Endothelial cell (in vitro differentiated cells): Measurements from ENCODE around the gene SLC23A2. TPM values are rescaled to one million over a fixed set of nuclear protein-coding genes. Genes with fewer than 3 reads are reported as not detected.
A peak's percentile ranks its signal among the peaks of the same experiment; 100 is the strongest.
"Not testable (repeated sequence)": the region's sequence is repeated elsewhere in the genome, so short reads cannot be mapped to it uniquely, and the experiment has no call there.

Experiments
- DNase-seq: peaks from one replicate; pipeline ENCODE4 v3.0.0; 2021; ENCODE audit warnings: low spot score
- H3K27ac Mint-ChIP-seq: one replicate; pipeline ENCODE4 v1.8.0; 2021; ENCODE audit warnings: mixed read lengths, inconsistent platforms; ENCODE audit not compliant: unreplicated experiment
- H3K27me3 Mint-ChIP-seq: one replicate; pipeline ENCODE4 v1.8.0; 2021; ENCODE audit warnings: mild to moderate bottlenecking, moderate library complexity, mixed read lengths, inconsistent platforms; ENCODE audit not compliant: unreplicated experiment
- H3K36me3 Mint-ChIP-seq: one replicate; pipeline ENCODE4 v1.8.0; 2021; ENCODE audit warnings: mild to moderate bottlenecking, low read depth, mixed read lengths, inconsistent platforms; ENCODE audit not compliant: unreplicated experiment
- H3K4me1 Mint-ChIP-seq: one replicate; pipeline ENCODE4 v1.8.0; 2021; ENCODE audit warnings: mild to moderate bottlenecking, mixed read lengths, inconsistent platforms; ENCODE audit not compliant: unreplicated experiment
- H3K4me3 Mint-ChIP-seq: one replicate; pipeline ENCODE4 v1.8.0; 2021; ENCODE audit warnings: mild to moderate bottlenecking, mixed read lengths, inconsistent platforms; ENCODE audit not compliant: unreplicated experiment
- H3K9me3 Mint-ChIP-seq: one replicate; pipeline ENCODE4 v1.8.0; 2021; ENCODE audit warnings: mixed read lengths, inconsistent platforms; ENCODE audit not compliant: unreplicated experiment
- total RNA-seq: library from RNA; stranded (reverse); fragmentation: NEBNext Ultra II Directional; extraction: Animal tissue kit (Norgen Biotek cat#: 25700); gene quantifications from one replicate; pipeline ENCODE4 v1.2.1, GENCODE V29; 2021; ENCODE audit not compliant: unreplicated experiment
- TF ChIP-seq, protein P1 (sequence below): fragments of 200-600 bp; sonication (generic); IDR thresholded peaks from one replicate; pipeline ENCODE4 v1.5.0; 2021; ENCODE audit warnings: antibody characterized with exemption; ENCODE audit not compliant: unreplicated experiment

Gene SLC23A2
- total RNA-seq, 1 donor from 2014 or later: 71.3 TPM

DNA sequence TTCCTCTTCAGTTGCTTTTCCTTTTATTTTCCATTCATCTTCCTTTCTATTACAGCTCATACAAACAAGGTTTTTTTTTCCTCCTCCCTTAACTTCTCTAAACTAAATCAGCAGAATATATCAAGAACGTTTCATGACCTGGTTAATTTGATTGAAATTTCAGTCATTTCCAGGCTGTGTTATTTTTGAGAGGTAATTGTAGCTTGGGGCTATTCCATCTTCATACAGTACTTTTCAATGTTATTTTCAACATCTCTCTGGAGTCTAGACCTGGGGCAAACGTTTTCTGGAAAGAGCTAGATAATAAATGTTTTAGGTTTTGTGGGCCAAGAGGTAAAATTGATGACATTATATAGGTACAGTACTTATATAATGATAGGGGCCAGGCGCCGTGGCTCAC lies 4.0 kb upstream of the SLC23A2 start:
- H3K27me3 Mint-ChIP-seq: peaks cover 6% of the 10 kb centered on the region
- TF ChIP-seq, protein P1, sequence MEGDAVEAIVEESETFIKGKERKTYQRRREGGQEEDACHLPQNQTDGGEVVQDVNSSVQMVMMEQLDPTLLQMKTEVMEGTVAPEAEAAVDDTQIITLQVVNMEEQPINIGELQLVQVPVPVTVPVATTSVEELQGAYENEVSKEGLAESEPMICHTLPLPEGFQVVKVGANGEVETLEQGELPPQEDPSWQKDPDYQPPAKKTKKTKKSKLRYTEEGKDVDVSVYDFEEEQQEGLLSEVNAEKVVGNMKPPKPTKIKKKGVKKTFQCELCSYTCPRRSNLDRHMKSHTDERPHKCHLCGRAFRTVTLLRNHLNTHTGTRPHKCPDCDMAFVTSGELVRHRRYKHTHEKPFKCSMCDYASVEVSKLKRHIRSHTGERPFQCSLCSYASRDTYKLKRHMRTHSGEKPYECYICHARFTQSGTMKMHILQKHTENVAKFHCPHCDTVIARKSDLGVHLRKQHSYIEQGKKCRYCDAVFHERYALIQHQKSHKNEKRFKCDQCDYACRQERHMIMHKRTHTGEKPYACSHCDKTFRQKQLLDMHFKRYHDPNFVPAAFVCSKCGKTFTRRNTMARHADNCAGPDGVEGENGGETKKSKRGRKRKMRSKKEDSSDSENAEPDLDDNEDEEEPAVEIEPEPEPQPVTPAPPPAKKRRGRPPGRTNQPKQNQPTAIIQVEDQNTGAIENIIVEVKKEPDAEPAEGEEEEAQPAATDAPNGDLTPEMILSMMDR: no peak

DNA sequence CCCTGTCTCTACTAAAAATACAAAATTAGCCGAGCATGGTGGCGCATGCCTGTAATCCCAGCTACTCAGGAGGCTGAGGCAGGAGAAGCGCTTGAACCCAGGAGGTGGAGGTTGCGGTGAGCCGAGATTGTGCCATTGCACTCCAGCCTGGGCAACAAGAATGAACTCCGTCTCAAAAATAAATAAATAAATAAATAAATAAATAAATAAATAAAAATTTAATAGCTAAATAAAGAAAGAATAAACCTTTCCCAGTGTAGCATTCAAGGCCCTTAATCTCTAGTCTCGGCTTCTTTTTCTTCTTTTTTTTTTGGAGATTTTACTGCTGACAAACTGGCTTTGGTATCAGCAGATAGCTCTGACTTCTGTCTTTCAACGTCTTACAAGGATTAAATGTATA lies 3.5 kb upstream of the SLC23A2 start:
- H3K27ac Mint-ChIP-seq, H3K27me3 Mint-ChIP-seq, H3K36me3 Mint-ChIP-seq, DNase-seq, H3K9me3 Mint-ChIP-seq, H3K4me3 Mint-ChIP-seq: not testable (repeated sequence)
- H3K4me1 Mint-ChIP-seq: peaks cover 37% of the 10 kb centered on the region

More for the DNA sequence above, 4.0 kb upstream of the SLC23A2 start:
- Mint-ChIP-seq H3K27ac (no peak overlapping the region), H3K4me3 (no peak overlapping the region), H3K4me1 (peaks cover 32% of the 10 kb centered on the region), H3K9me3 (no peaks in the 10 kb centered on the region), H3K36me3 (peaks cover 2% of the 10 kb centered on the region)
- no peak for DNase-seq

DNA sequence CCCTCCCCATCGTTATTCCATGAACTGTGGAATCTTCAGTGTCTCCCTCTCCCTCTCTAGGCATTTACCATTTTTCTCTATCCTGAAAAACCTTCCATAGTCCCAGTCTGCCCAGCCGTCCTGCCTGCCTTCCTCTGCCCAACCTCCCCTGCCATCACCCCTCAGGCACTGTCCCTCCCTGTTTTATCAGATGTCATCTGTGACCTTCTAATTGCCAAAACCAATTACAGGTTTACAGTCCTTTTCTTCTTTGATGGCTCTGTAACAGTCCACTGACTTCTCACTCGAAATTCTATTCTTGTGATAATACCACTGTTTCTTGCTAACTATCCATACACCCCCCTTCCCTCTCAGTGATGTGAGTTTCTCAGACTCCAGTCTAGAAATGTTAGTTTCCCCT lies 2.3 kb upstream of the SLC23A2 start:
- Mint-ChIP-seq H3K4me3 (no peak overlapping the region), H3K27ac (no peak overlapping the region), H3K36me3 (peaks cover 3% of the 10 kb centered on the region), H3K4me1 (peaks cover 32% of the 10 kb centered on the region), H3K9me3 (no peaks in the 10 kb centered on the region), H3K27me3 (peaks cover 6% of the 10 kb centered on the region)
- TF ChIP-seq, protein P1: no peak
- DNase-seq: no peak

DNA sequence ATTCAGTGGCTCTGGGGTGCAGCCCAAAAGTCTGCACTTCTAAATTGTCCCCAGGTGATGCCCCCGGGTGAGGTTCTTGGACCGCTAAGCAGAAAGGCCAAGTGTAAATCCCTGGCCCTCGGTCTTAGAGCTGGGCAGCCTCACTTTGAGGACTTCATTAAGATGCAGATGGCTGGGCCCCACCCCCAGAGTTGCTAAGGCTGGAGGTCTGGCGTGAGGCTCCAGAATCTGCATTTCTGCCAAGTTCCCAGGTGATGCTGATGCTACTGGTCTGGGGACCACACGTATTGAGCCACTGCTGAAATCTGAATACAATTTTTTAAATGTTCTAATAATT lies 735 bp upstream of the SLC23A2 start:
- Mint-ChIP-seq H3K4me1 (peaks cover 36% of the 10 kb centered on the region), H3K9me3 (no peaks in the 10 kb centered on the region), H3K27me3 (peaks cover 11% of the 10 kb centered on the region), H3K36me3 (peaks cover 3% of the 10 kb centered on the region), H3K4me3 (peak overlapping the region; percentile 93), H3K27ac (no peak overlapping the region)
- TF ChIP-seq, protein P1: no peak
- no peak for DNase-seq

DNA sequence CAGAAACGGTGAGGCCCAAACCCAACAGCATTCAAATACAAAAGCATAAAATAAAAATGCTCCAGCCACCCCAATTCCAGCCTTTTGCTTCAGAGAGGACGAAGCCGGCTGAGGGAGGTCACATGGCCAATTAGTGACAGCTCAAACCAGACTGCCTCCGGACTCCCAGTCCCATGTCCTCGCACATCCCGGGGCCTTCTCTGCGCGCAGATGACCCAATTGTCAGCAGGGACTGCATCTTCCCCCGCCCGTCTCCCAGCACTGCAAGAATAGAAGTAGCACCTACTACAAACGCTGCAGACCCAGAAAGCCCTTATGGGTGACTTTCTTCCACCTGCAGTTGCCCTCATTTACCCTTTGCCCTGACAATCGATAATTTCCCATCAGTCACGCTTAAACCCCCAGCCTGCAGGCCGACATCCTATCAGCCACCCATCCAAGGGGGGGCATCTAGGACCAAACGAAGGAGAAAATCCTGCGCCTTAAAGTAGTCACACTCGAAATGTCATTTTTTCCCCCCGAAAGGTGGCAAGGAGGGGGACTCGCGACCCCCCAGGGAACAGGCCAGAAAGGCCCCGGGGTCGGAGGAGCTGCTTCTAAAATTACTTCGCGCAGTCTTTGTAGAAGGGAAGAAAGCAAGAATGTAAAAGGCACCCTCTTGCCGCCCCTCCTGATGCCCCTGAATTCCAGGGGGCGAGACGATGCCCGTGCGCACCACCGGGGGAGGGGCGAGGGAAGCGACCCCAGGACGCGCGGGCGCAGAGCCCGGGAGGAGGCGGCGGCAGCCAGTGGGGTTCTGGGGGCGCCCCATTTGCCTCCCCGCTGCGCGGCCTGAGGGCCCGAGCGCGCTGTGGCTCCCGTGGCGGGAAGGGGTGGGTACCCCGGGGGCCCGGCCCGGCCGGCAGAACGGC lies 792 bp downstream of the SLC23A2 start:
- Mint-ChIP-seq H3K9me3 (no peaks in the 10 kb centered on the region), H3K27me3 (peaks cover 11% of the 10 kb centered on the region), H3K27ac (peak overlapping the region; percentile 48)

More for the DNA sequence above, 792 bp downstream of the SLC23A2 start:
- peak; percentile 15 for DNase-seq
- peaks cover 37% of the 10 kb centered on the region for H3K4me1 Mint-ChIP-seq
- TF ChIP-seq, protein P1: no peak
- H3K36me3 Mint-ChIP-seq: peaks cover 3% of the 10 kb centered on the region
- H3K4me3 Mint-ChIP-seq: peak overlapping the region; percentile 97
